ENCODE results near the gene HS3ST2.

GRCh38 chr16:22847690-22848089 is 33.7 kb downstream of the HS3ST2 start:
- TF ChIP-seq POLR2A (IDR thresholded peaks at IDR 0.05) (no peak), CTCF (IDR thresholded peaks at IDR 0.05) (no peak)

Measured in vagina (tissue), 2 donors.